HUES64 (cell line): Measurements from ENCODE around the gene STX1B.

Experiments used
- H3K27ac ChIP-seq: 2 replicates; pipeline ENCODE4 v1.7.0; 2013; ENCODE audit warnings: low read depth, low read length, inconsistent platforms
- H3K27me3 ChIP-seq: 2 replicates; pipeline ENCODE4 v1.6.1; 2013; ENCODE audit warnings: mild to moderate bottlenecking, low read length; ENCODE audit not compliant: insufficient read depth
- H3K36me3 ChIP-seq: 2 replicates; pipeline ENCODE4 v1.6.1; 2013; ENCODE audit warnings: mild to moderate bottlenecking, low read length; ENCODE audit not compliant: insufficient read depth
- H3K4me1 ChIP-seq: 2 replicates; pipeline ENCODE4 v1.6.1; 2013; ENCODE audit warnings: mild to moderate bottlenecking, low read length, moderate library complexity; ENCODE audit not compliant: insufficient read depth
- H3K4me3 ChIP-seq: 2 replicates; pipeline ENCODE4 v1.5.1; 2013; ENCODE audit warnings: mild to moderate bottlenecking, low read length, moderate library complexity
- H3K9ac ChIP-seq: 2 replicates; pipeline ENCODE4 v1.6.1; 2013; ENCODE audit warnings: mild to moderate bottlenecking, low read depth, low read length
- H3K9me3 ChIP-seq: 2 replicates; pipeline ENCODE4 v1.6.1; 2013; ENCODE audit warnings: low read depth, low read length; ENCODE audit not compliant: insufficient read depth
- WGBS: fragments of 150-250, 120-280 bp; methylation state at CpG from one replicate; pipeline ENCODE4 v1.1.7; 2013; ENCODE audit warnings: missing lambda C conversion rate; 5-methylcytosine and 5-hydroxymethylcytosine counted together

STX1B gene

GRCh38 chr16:30992931-30993816 is 17.3 kb downstream of the STX1B start:
- 91% methylated on average over 27 of the region's 29 CpGs for WGBS
- no peak overlapping the region for H3K4me3 ChIP-seq
- no peak overlapping the region for H3K9ac ChIP-seq
- no peaks in the 10 kb centered on the region for H3K36me3 ChIP-seq
- H3K27ac ChIP-seq, result no peak overlapping the region
- H3K27me3 ChIP-seq, result peaks cover 13% of the 10 kb centered on the region; the same call in 1 of the 2 replicates
- peaks cover 10% of the 10 kb centered on the region for H3K4me1 ChIP-seq
- H3K9me3 ChIP-seq, result no peaks in the 10 kb centered on the region

GRCh38 chr16:30992276-30992780 is 18.1 kb downstream of the STX1B start:
- Histone ChIP-seq H3K27ac (no peak overlapping the region), H3K4me3 (no peak overlapping the region), H3K9ac (no peak overlapping the region), H3K27me3 (peaks cover 7% of the 10 kb centered on the region; the same call in 1 of the 2 replicates), H3K36me3 (no peaks in the 10 kb centered on the region), H3K9me3 (no peaks in the 10 kb centered on the region), H3K4me1 (0 out of 2 replicates have a peak, but pooled peaks cover 4% of the 10 kb centered on the region)
- 95% methylated on average over 21 of the region's 21 CpGs for WGBS

DNA sequence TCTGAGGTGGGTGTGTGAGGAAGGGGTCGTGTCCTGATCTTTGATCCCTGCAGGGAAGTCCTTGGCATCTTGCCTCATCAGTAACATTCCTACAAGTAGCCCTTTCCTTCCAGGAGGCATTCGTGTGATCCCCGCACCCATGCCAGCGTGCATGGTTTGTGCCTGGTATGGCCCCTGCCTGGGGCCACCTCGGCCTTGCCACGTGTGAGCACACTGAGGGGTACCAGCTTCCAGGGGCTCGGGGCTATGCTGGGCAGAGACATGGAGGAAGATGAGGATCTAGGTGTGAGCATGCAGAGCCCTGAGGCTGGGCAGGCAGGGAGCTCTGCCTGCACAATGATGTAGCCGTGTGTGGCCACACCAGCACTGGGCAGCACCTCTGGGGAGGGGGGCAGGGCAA is 19.4 kb downstream of the STX1B start:
- 79% methylated on average over 8 of the region's 8 CpGs for WGBS

DNA sequence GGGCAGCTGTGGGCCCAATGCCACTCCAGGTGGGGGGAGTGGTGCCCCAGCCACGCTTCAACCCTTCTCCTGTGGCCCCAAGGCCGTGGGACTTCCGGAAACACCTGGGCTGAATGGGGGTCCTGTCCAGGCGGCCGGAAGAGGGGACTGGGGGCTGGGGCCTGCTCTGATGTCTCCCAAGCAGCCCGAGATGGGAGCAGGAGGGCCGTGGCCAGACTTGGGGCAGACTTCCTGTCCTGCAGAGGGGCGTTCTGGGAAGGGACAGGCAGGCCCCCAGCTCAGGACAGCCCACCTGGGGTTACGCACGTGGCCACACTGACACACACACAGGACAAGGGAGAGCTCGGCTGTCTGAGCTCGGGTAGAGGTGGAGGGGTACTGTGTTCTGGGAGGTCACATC is 20.3 kb downstream of the STX1B start:
- Histone ChIP-seq H3K9ac (no peak overlapping the region), H3K27me3 (no peaks in the 10 kb centered on the region), H3K9me3 (no peaks in the 10 kb centered on the region), H3K4me3 (no peak overlapping the region), H3K4me1 (no peaks in the 10 kb centered on the region), H3K27ac (no peak overlapping the region), H3K36me3 (no peaks in the 10 kb centered on the region)
- 92% methylated on average over 10 of the region's 12 CpGs for WGBS

More for the DNA sequence above, 19.4 kb downstream of the STX1B start:
- Histone ChIP-seq H3K9ac (no peak overlapping the region), H3K4me1 (0 out of 2 replicates have a peak, but pooled peaks cover under 1% of the 10 kb centered on the region), H3K9me3 (no peaks in the 10 kb centered on the region), H3K36me3 (no peaks in the 10 kb centered on the region), H3K4me3 (no peak overlapping the region), H3K27ac (no peak overlapping the region), H3K27me3 (peaks cover 1% of the 10 kb centered on the region; the same call in 1 of the 2 replicates)

DNA sequence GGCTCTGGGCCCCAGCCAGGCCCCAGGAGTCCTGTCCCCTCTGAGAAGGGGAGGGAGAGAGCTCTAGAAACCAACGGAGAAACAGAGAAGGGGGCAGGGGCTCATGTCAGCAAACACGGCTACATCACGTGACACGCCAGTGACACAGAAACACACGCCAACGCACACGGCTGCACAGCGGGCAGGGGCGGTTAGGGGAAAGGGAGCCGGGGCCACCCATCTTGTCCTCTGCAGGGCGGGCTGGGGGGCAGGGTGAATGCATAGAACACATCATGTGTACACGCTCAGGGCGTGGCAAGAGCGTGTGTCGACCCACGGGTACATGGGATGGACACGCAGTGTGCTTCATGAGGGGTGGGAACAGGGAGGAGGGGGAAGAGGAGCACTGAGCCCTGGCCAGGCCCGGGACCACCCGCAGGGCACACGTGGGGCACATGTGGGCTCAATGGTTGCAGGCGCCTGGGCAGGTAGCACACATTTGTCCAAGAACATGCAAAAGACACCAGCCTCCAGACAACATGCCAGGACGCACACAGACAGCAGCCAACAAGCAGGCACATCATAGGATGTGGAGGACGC is 20.9 kb downstream of the STX1B start:
- Histone ChIP-seq H3K27ac (no peak overlapping the region), H3K4me1 (no peaks in the 10 kb centered on the region)
- 92% methylated on average over 23 of the region's 23 CpGs for WGBS

GRCh38 chr16:30987581-30988190 is 22.8 kb downstream of the STX1B start:
- H3K27me3 ChIP-seq, result no peaks in the 10 kb centered on the region
- WGBS, result 94% methylated on average over 30 of the region's 30 CpGs
- no peaks in the 10 kb centered on the region for H3K4me1 ChIP-seq
- no peak overlapping the region for H3K27ac ChIP-seq
- H3K36me3 ChIP-seq, result peaks cover 16% of the 10 kb centered on the region
- no peak overlapping the region for H3K9ac ChIP-seq
- no peaks in the 10 kb centered on the region for H3K9me3 ChIP-seq
- H3K4me3 ChIP-seq, result no peak overlapping the region

More for the DNA sequence above, 20.9 kb downstream of the STX1B start:
- H3K9me3 ChIP-seq, result no peaks in the 10 kb centered on the region
- no peak overlapping the region for H3K9ac ChIP-seq
- H3K4me3 ChIP-seq, result no peak overlapping the region
- H3K36me3 ChIP-seq, result peaks cover 1% of the 10 kb centered on the region; the same call in 1 of the 2 replicates
- no peaks in the 10 kb centered on the region for H3K27me3 ChIP-seq

GRCh38 chr16:30986129-30986991 is 24.1 kb downstream of the STX1B start:
- peaks cover 26% of the 10 kb centered on the region for H3K36me3 ChIP-seq
- H3K27me3 ChIP-seq, result no peaks in the 10 kb centered on the region
- no peak overlapping the region for H3K9ac ChIP-seq
- no peak overlapping the region for H3K4me3 ChIP-seq
- no peak overlapping the region for H3K27ac ChIP-seq
- 95% methylated on average over 29 of the region's 29 CpGs for WGBS
- H3K9me3 ChIP-seq, result no peaks in the 10 kb centered on the region
- no peaks in the 10 kb centered on the region for H3K4me1 ChIP-seq

DNA sequence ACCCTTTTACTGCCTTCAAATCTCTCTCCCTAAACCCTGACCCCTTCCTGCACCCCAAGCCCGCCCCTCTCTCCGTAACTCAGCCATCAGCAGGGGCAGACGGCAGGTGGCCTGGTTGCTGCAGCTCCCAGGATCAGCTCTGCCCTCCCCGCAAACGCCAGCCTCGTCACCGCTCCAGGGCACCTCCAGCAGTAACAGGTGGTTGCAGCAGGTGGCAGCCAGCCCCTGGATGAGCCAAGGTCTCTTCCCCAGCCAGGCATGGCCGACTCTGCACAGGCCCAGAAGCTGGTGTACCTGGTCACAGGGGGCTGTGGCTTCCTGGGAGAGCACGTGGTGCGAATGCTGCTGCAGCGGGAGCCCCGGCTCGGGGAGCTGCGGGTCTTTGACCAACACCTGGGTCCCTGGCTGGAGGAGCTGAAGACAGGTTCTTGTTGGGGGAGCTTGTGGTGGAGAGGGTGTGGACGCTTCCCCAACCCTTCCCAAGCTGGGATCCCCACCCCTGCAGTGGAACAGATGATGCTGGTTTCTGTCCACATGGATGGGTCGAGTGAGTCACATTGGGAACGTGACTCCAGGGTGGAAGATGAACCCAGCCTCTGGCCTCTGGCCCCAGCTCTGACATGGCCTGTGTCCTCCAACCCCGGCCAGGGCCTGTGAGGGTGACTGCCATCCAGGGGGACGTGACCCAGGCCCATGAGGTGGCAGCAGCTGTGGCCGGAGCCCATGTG is 24.9 kb downstream of the STX1B start:
- H3K36me3 ChIP-seq, result peaks cover 33% of the 10 kb centered on the region

DNA sequence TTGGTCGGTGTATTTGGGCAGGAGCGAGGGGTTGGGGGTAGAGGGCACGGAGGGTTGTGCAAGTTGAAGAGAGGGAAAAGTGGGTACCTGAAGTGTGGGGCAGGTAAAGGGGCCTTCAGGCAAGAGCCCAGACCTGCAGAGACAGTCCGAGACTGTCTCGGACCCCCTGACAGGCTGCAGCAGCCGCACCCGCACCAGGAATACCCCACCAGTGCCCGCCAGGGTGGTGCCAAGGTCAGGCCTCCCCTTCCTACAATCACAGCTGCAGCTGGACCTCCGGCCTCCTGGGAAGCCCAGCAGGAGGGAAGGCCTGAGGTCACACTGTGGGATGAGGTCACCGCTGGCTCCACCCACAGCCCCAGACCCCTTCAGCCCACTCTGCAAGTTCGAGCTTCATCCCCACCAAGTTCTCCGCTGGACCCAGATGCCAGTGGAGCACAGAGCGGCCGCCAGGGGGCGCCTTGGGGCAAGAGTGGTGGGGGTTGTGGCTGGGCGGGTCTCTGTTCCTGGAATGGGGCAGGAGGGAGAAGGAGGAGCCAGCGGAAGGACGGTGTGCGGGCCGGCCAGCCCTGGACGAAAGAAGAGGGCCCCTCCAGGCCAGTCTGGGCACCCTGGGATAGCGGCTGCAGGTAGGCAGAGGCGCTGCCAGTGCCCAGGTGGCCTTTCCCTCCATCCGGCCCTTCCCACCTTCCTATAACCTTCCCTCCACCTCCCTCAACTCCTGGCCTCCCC is 25.6 kb downstream of the STX1B start, which contains the start of gene HSD3B7:
TSS of gene HSD3B7 (plus strand) at position 539 of the 732 bp plus-strand sequence. CDS start 452 bp downstream, outside the sequence.
- Histone ChIP-seq H3K27ac (no peak within 1 kb of the TSS), H3K9me3 (no peaks in the 10 kb centered on the region), H3K27me3 (no peaks in the 10 kb centered on the region), H3K4me3 (peak within 1 kb of the TSS; percentile 51), H3K4me1 (no peaks in the 10 kb centered on the region), H3K9ac (peak within 1 kb of the TSS; percentile 60; the same call in 1 of the 2 replicates), H3K36me3 (peaks cover 40% of the 10 kb centered on the region)
- WGBS, result 38% methylated on average over 24 of the region's 24 CpGs

More for the DNA sequence above, 24.9 kb downstream of the STX1B start:
- WGBS, result 84% methylated on average over 19 of the region's 20 CpGs
- H3K9ac ChIP-seq, result peak overlapping the region; percentile 60; the same call in 1 of the 2 replicates
- H3K9me3 ChIP-seq, result no peaks in the 10 kb centered on the region
- H3K27ac ChIP-seq, result no peak overlapping the region
- peak overlapping the region; percentile 51 for H3K4me3 ChIP-seq
- H3K4me1 ChIP-seq, result no peaks in the 10 kb centered on the region
- H3K27me3 ChIP-seq, result no peaks in the 10 kb centered on the region
